ENCODE results near the gene MVB12B.

Gene MVB12B

DNA sequence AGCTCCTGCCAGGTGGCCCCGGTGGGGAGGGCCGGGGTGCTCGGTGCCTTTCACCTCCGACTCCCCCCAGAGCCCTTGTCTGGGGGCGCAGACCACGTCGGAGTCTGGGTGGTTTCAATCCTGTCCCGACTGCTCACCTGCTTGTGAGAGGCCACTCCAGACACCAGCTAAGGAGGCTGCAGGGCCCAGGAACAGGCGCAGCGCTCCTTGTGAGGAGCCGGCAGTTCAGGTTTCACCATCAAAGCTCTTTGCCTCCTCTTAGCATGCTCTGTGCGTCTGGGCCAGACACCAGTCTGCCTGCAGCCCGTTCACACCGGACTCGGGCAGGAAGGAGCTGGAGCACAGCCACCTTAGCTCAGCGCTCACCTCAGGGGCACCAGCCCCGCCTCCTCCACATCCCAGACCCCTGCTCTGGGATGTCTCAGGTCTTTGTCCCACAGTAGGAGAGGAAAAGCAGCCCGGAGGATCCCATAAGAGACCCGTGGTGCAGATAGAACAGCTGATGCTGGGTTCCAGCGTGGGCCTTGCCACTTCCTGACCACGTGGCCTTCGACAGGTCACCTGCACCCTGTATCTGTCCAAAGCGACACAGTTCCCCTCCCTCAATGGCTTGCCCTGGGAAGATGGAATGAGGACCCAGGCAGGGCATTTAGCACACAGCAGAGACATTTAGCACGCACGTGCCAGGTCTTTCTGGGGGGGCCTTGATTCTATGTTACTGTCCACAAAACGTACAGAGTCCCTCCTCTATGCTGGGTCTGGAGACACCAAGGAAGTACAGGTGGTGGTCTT lies 180.9 kb downstream of the MVB12B start:
- TF ChIP-seq, protein P1, sequence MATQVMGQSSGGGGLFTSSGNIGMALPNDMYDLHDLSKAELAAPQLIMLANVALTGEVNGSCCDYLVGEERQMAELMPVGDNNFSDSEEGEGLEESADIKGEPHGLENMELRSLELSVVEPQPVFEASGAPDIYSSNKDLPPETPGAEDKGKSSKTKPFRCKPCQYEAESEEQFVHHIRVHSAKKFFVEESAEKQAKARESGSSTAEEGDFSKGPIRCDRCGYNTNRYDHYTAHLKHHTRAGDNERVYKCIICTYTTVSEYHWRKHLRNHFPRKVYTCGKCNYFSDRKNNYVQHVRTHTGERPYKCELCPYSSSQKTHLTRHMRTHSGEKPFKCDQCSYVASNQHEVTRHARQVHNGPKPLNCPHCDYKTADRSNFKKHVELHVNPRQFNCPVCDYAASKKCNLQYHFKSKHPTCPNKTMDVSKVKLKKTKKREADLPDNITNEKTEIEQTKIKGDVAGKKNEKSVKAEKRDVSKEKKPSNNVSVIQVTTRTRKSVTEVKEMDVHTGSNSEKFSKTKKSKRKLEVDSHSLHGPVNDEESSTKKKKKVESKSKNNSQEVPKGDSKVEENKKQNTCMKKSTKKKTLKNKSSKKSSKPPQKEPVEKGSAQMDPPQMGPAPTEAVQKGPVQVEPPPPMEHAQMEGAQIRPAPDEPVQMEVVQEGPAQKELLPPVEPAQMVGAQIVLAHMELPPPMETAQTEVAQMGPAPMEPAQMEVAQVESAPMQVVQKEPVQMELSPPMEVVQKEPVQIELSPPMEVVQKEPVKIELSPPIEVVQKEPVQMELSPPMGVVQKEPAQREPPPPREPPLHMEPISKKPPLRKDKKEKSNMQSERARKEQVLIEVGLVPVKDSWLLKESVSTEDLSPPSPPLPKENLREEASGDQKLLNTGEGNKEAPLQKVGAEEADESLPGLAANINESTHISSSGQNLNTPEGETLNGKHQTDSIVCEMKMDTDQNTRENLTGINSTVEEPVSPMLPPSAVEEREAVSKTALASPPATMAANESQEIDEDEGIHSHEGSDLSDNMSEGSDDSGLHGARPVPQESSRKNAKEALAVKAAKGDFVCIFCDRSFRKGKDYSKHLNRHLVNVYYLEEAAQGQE (IDR thresholded peaks at IDR 0.05; ENCODE audit: insufficient read depth in 1 of 2, low read depth in 2 of 2, low read length in 2 of 2), result no peak
- no peak for TF ChIP-seq SIN3A (IDR thresholded peaks at IDR 0.05; ENCODE audit: borderline replicate concordance, insufficient read depth, low read length)

DNA sequence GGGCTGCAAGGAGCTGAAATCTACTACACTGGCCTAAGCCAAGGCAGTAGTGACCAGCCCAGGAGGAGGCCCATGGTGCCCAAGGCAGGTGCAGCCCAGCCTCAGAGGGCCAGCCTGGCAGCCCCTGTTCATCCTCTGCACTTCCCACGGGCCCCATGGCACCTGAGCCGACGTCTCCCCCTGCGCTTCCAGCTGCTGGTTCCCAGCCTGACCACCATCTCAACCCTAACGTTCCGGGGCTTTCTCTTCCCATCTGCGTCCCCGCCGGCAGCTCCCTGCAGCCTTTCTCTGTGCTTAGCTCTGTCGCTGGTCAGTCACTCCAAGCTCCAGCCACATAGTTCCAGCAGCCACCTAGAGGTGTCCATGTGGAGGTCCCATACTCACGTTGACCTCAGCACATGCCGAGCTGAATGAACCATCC lies 181.6 kb downstream of the MVB12B start:
- TF ChIP-seq FOXP2 (optimal IDR thresholded peaks at IDR 0.05; ENCODE audit: borderline replicate concordance, extremely low read depth, extremely low read length, insufficient read depth) (no peak), POLR2AphosphoS5 (IDR thresholded peaks at IDR 0.05; ENCODE audit: low read depth, low read length) (no peak), TAF1 (IDR thresholded peaks at IDR 0.05; ENCODE audit: borderline replicate concordance, insufficient read depth, low read length) (no peak), SIN3A (IDR thresholded peaks at IDR 0.05; ENCODE audit: borderline replicate concordance, insufficient read depth, low read length) (no peak)
- TF ChIP-seq, protein P1 (IDR thresholded peaks at IDR 0.05; ENCODE audit: insufficient read depth in 1 of 2, low read depth in 2 of 2, low read length in 2 of 2), result no peak

DNA sequence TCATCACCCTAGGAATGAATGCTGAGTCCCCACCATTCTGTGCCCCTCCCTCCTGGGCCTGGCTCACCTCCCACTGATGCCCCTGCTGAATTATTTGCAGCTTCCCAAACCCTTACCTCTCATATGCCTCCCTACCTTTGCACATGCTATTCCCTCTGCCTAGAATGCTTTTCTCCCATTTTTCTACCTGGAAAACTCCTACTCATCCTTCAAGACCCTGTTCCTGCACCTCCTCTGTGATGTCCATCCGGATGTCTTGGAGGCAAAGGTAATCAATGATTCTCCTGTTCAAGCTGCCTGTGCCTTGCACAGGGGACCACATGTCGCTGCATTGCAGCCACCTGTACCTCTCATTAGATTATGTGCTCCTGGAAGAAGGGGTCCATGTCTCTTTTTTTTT lies 182.3 kb downstream of the MVB12B start:
- TF ChIP-seq, protein P1 (IDR thresholded peaks at IDR 0.05; ENCODE audit: insufficient read depth in 1 of 2, low read depth in 2 of 2, low read length in 2 of 2), result no peak
- no peak for TF ChIP-seq POLR2AphosphoS5 (IDR thresholded peaks at IDR 0.05; ENCODE audit: low read depth, low read length)

DNA sequence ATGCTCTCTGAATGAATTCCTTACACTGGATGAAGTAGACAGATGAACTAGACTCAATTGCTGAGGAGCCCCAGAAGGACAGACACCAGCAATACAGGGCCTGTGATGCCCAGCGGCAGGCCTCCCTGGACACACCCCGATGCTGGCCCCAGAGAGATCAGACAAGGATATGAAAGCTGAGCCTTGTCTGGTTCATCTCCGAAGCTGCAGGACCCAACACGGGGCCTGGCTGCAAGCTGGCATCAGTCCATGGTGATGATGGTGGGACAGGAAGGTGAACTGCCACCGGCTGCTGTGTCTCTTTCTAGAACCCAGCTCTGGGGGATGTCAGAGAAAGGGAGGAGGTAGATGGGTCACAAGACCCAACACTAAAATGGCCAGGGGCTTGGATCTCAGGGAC lies 183.1 kb downstream of the MVB12B start:
- TF ChIP-seq SIN3A (IDR thresholded peaks at IDR 0.05; ENCODE audit: borderline replicate concordance, insufficient read depth, low read length) (no peak), FOXP2 (optimal IDR thresholded peaks at IDR 0.05; ENCODE audit: borderline replicate concordance, extremely low read depth, extremely low read length, insufficient read depth) (no peak), TAF1 (IDR thresholded peaks at IDR 0.05; ENCODE audit: borderline replicate concordance, insufficient read depth, low read length) (no peak), POLR2AphosphoS5 (IDR thresholded peaks at IDR 0.05; ENCODE audit: low read depth, low read length) (no peak)
- TF ChIP-seq, protein P1 (IDR thresholded peaks at IDR 0.05; ENCODE audit: insufficient read depth in 1 of 2, low read depth in 2 of 2, low read length in 2 of 2), result no peak

DNA sequence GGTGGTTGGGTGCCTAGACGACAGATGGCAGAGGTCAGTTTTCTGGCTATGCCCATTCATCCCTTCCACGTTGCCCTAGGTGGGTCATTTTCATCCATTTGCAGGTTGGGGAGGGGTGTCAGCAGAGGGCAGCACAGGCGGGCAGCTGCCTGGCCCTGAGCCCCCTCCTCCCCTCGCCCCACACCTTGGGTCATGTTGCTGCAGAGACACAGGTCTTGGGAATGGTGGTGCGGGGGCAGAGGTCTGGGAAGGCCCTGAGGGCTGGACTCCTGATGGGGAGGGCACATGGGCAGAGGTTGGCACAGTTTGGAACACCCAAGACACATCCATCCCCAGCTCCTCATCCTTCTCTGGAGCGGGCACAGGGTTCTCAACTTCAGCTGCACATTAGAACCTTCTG lies 183.9 kb downstream of the MVB12B start:
- TF ChIP-seq TAF1 (IDR thresholded peaks at IDR 0.05; ENCODE audit: borderline replicate concordance, insufficient read depth, low read length), result no peak
- TF ChIP-seq, protein P1 (IDR thresholded peaks at IDR 0.05; ENCODE audit: insufficient read depth in 1 of 2, low read depth in 2 of 2, low read length in 2 of 2), result no peak
- TF ChIP-seq SIN3A (IDR thresholded peaks at IDR 0.05; ENCODE audit: borderline replicate concordance, insufficient read depth, low read length), result no peak
- no peak for TF ChIP-seq FOXP2 (optimal IDR thresholded peaks at IDR 0.05; ENCODE audit: borderline replicate concordance, extremely low read depth, extremely low read length, insufficient read depth)
- TF ChIP-seq POLR2AphosphoS5 (IDR thresholded peaks at IDR 0.05; ENCODE audit: low read depth, low read length), result no peak

All from PFSK-1 (cell line).